HL-60/S4 (cell line): ENCODE measurements around the gene TSEN2.

Experiments
- in situ Hi-C: fragments of 300-500 bp; cut with MboI; formaldehyde crosslinking; loops from 2 replicates; pipeline ENCODE4 v1.14.3; 2022; ENCODE audit warnings: low sequenced_read_pairs

TSEN2 gene

GRCh38 chr3:12582730-12583129, 98.5 kb downstream of the TSEN2 start:
- in situ Hi-C loops: no loop called here
